ENCODE results near the gene PTPRN2.
"Not testable (repeated sequence)": the region's sequence is repeated elsewhere in the genome, so short reads cannot be mapped to it uniquely, and the experiment has no call there.

Gene PTPRN2

DNA sequence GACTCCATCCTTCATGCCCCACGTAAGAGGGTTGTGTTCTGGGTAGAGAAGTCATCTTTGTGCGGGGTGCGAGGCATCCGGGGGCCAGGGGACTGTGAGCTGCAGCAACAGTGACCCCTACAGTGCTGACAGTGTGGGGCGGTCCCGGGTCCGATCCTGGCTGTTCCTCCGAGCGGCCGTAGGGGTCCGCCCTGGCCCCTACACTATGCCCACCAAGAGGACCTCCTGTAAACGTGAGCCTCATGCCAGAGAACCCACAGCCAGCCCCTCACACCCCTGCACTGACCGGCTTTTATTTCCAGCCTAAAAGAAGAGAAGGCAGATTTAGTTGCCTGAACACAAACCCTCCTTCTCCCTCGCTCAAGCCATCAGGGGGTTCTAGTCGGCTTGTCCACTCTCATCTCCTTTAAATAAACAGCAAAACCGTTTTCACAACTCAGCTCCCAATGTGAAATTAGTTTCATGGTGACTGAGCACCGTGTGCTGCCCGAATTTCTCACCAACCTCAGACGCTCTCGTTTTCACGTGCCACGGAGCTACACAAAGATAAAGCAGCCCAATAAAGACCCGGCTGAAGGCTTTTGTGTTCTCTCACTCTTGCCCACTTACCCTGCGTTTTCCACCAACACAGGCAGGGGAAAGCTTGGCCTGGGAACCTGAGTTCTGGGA, 588.6 kb downstream of the PTPRN2 start:
- no peak for FAIRE-seq

DNA sequence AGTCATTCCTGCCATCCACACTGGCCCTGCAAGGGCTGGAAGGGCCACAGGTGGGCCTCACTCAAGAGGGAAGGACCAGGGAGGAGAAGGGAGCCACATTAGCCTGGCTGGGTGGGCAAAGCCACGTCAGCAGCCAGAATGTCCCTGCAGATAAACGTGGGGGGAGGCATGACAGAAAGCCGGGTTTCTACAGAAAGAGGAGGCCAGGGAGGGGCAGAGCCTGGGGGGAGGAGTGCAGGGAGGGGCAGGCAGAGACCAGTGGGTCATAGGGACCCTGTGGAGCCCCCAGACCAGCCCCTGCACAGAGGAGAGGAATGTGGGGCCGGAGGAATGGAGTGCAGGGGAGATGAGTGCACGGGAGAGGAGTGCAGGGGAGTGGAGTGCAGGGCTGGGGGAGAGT, 590.2 kb downstream of the PTPRN2 start:
- FAIRE-seq = no peak

- no peak for FAIRE-seq
Observed at GRCh38 chr7:157997080-157997440, 590.6 kb downstream of the PTPRN2 start.

GRCh38 chr7:157996359-157997079, 591.1 kb downstream of the PTPRN2 start:
- FAIRE-seq = no peak

GRCh38 chr7:157995815-157996214, 591.8 kb downstream of the PTPRN2 start:
- FAIRE-seq = no peak

DNA sequence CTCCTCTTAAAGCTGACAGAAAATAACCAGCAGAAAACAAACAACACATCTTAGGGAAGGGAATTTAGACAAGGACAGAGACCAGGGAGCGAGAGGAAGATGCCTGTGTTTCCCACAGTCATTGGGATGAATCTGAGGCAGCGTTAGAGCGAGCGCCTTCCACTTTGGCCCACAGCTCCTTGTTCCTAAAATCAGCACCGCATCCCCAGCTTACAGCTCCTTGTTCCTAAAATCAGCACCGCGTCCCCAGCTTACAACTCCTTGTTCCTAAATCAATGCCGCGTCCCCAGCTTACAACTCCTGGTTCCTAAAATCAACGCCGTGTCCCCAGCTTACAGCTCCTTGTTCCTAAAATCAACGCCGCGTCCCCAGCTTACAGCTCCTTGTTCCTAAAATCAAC, 593.3 kb downstream of the PTPRN2 start:
- no peak for FAIRE-seq

DNA sequence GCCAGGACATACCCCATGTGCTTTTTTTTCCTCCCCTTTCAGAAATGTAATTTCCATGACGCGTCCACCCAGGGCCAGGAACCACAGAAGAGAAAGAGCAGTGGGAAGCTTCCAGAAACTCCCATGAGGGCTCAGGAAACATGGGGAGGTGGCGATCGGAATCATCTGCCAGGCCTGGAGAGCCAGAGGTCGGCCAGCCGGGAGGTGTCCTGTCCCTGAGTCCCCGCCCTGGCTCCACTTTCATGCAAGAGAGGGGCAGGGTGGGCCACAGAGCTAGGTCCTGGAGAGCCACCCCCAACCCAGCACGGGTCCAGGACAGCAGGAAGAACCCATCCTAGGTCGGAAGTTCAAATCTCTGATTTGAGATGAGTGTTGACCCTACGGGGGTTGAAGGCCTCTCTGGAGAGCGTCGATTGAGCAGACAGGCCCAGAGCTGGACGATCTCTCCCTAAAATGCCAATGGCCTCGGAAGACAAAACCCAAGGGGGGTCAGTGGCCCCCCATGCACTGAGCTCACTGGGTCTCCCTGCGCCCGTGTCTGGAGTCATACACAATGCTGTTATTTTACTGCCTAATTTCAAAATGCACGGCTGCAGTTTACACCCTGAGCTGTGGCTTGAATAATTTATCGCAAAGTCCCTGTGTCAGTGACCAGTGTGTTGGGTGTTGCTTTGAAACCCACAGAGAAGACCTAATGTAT, 594.1 kb downstream of the PTPRN2 start:
- no peak for FAIRE-seq

- FAIRE-seq = no peak
Observed at GRCh38 chr7:157992511-157993160, 595.0 kb downstream of the PTPRN2 start.

DNA sequence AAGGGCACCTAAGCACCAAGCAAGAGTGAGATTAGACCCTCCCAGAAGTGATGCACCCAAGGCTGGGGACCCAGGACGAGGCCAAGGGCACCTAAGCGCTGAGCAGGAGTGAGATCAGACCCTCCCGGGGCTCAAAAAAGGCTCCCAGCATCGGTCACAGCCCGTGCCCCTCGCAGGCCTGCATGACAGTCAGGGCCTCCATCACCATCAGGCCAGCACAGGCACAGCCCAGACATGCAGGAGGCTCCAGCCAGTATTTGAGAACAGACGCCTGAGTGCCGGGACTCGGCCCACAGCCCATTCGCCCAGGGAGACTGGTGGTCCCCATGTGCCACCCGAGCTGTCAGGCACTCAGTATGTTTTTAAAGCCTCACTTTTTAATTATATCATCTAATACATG, 595.9 kb downstream of the PTPRN2 start:
- no peak for FAIRE-seq

GRCh38 chr7:157991351-157991750, 596.3 kb downstream of the PTPRN2 start:
- FAIRE-seq = no peak

DNA sequence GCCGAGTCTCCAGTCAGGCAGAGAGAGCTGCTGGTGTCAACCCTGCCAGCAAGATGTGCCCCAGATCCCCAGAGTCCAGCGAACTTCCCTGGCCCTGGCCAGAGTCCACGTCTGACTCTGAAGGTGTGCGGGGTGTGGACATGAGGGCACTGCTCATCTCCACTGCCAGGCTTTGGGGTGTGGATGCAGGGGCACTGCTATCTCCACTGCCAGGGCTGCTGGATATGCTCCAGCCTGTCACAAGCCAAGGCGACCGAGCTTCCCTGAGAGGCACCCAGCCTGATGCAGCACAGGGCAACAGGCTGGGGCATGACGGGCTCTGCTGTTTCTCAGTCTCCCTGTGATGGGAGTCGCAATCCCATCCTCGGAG, 596.8 kb downstream of the PTPRN2 start:
- FAIRE-seq = no peak

DNA sequence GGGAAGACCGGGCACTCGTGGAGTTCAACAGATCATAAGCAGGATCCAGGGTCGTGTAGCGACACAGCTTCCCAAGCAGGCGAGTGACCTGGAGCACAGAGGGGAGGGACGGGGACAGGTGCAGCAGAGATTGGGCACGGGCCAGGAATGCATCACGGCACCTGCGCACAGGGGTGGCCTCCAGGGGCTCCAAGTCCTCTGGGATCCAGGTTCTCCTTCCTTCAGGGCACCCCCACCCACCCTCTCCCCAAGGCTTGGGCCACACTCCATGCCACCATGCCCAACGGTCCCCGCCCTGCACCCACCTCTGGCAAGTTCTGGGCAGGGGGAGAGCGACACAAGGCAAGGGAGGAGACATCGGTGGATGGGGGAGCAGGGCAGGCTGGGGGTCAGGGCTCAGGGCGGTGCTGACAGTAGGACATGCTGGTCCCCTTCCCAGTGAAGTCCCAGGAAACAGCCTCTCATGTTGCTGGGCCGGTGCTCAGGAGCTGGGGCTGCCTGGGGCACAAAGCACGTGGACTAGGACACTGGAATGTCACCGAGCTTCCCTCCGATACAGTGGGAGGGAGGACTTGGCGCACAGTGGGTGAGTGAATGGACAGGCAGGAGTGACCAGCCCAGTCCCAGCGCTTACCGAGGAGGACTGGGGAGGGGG, 597.3 kb downstream of the PTPRN2 start:
- FAIRE-seq = no peak

GRCh38 chr7:157989589-157989988, 598.0 kb downstream of the PTPRN2 start:
- FAIRE-seq = no peak

- no peak for FAIRE-seq
Observed at GRCh38 chr7:157987906-157988305, 599.7 kb downstream of the PTPRN2 start.

DNA sequence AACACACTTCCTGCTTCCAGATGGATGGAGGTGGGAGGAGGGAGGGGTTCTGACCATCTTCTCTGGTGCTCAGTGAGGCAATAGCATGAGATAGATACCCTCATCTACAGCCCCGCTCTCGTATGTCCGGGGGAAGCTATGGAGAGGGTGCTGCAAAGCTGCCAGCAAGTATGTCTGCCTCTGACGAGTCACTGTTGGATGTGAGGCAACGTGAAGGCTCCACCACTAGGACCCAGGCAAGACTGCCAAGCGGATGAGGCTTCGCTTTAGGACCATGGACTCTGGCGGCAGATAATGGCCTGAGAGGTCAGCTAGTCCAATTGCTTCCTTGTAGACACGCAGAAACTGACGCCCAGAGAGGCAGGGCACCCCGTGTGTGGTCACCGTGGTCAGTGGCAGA, 601.6 kb downstream of the PTPRN2 start:
- FAIRE-seq = no peak

DNA sequence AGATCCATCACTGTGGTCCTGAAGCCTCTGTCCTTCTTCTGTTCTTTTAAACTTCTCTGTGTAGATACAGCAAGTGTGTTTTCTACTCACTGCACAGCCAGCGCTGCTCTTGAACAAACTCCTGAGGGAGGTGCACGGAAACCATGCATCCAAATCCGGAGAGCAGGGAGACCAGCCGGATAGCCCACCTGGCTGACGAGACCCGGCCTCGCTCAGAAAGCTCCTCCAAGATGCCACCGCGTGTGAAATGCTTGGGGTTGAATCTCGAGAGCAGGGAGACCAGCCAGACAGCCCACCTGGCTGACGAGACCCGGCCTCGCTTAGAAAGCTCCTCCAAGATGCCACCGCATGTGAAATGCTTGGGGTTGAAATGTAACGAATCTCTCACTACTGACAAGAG, 602.0 kb downstream of the PTPRN2 start:
- FAIRE-seq = no peak

- FAIRE-seq = no peak
Observed at GRCh38 chr7:157984423-157985163, 603.0 kb downstream of the PTPRN2 start.

- no peak for FAIRE-seq
Observed at GRCh38 chr7:157983502-157984422, 603.9 kb downstream of the PTPRN2 start.

DNA sequence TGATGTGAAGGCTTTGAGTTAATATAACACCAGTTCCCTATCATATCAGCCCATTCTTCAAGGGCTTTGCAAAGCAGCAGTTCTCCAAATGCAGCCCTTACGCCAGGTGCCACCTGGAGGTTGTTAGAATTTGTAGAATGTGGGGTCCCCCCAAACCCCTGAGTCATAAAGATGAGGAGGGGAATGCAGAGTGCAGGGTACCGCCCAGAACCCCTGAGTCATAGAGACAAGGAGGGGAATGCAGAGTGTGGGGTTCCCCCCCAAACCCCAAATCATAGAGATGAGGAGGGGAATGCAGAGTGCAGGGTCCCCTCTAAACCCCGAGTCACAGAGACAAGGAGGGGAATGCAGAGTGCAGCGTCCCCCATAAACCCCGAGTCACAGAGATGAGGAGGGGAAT, 605.8 kb downstream of the PTPRN2 start:
- no peak for FAIRE-seq

- no peak for FAIRE-seq
Observed at GRCh38 chr7:157980774-157981173, 606.8 kb downstream of the PTPRN2 start.

DNA sequence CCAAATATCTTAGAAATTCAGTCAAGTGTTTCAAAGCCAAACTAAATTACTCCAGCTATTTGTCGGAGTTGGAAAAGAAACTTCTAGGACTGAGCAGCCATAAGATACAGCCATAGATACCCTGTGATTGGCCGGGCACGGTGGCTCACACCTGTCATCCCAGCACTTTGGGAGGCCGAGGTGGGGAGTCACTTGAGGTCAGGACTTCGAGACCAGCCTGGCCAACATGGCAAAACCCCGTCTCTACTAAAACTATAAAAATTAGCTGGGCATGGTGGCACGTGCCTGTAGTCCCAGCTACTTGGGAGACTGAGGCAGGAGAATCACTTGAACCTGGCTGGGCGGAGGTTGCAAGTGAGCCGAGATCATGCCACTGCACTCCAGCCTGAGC, 607.3 kb downstream of the PTPRN2 start:
- not testable (repeated sequence) for FAIRE-seq

Measured in islet of Langerhans (tissue), 1 donor.